ENCODE data around the gene UQCR10.

- TF ChIP-seq ZNF565 (CRISPR knock-in tag; conservative IDR thresholded peaks at IDR 0.05; ENCODE audit: low read depth): no peak
- no peak for TF ChIP-seq PATZ1 (CRISPR knock-in tag; IDR thresholded peaks at IDR 0.05; ENCODE audit: borderline replicate concordance)
- TF ChIP-seq ZFP3 (CRISPR knock-in tag; IDR thresholded peaks at IDR 0.05): no peak
- TF ChIP-seq ZFP30 (CRISPR knock-in tag; IDR thresholded peaks at IDR 0.05): no peak
- no peak for TF ChIP-seq BACH2 (CRISPR knock-in tag; IDR thresholded peaks at IDR 0.05; ENCODE audit: borderline replicate concordance)
- no peak for TF ChIP-seq PPARA (CRISPR knock-in tag; IDR thresholded peaks at IDR 0.05; ENCODE audit: borderline replicate concordance)
Observed at GRCh38 chr22:29740216-29740615, 27.0 kb upstream of the UQCR10 start.

Data from SK-N-SH treated with all-trans-retinoic acid at 6 μM for 48 hours (cell line).